ENCODE data around the gene ITGA1.

Gene ITGA1

GRCh38 chr5:52910071-52910470 lies 122.4 kb downstream of the ITGA1 start:
- H3K27me3 Mint-ChIP-seq (ENCODE audit: low read depth) = no peaks in the 10 kb centered on the region
- peaks cover 2% of the 10 kb centered on the region for H3K4me1 Mint-ChIP-seq (ENCODE audit: low read depth)
- H3K27ac Mint-ChIP-seq = no peak overlapping the region
- no peak overlapping the region for H3K4me3 Mint-ChIP-seq
- H3K36me3 Mint-ChIP-seq (ENCODE audit: low read depth) = no peaks in the 10 kb centered on the region
- no peaks in the 10 kb centered on the region for H3K9me3 Mint-ChIP-seq

GRCh38 chr5:52915176-52915875 lies 127.6 kb downstream of the ITGA1 start:
- no peak overlapping the region for H3K27ac Mint-ChIP-seq
- peak overlapping the region; percentile 27 for H3K4me3 Mint-ChIP-seq
- H3K36me3 Mint-ChIP-seq (ENCODE audit: low read depth) = peaks cover 2% of the 10 kb centered on the region
- H3K27me3 Mint-ChIP-seq (ENCODE audit: low read depth) = peaks cover 5% of the 10 kb centered on the region
- H3K4me1 Mint-ChIP-seq (ENCODE audit: low read depth) = peaks cover 8% of the 10 kb centered on the region
- H3K9me3 Mint-ChIP-seq = no peaks in the 10 kb centered on the region

GRCh38 chr5:52920929-52921328 lies 133.2 kb downstream of the ITGA1 start:
- Mint-ChIP-seq H3K4me3 (no peak overlapping the region), H3K9me3 (no peaks in the 10 kb centered on the region), H3K27me3 (ENCODE audit: low read depth) (peaks cover 6% of the 10 kb centered on the region), H3K27ac (no peak overlapping the region), H3K4me1 (ENCODE audit: low read depth) (peaks cover 4% of the 10 kb centered on the region), H3K36me3 (ENCODE audit: low read depth) (no peaks in the 10 kb centered on the region)

GRCh38 chr5:52922384-52922783 lies 134.7 kb downstream of the ITGA1 start:
- Mint-ChIP-seq H3K36me3 (ENCODE audit: low read depth) (no peaks in the 10 kb centered on the region), H3K4me1 (ENCODE audit: low read depth) (peaks cover 4% of the 10 kb centered on the region), H3K27ac (no peak overlapping the region), H3K27me3 (ENCODE audit: low read depth) (peaks cover 6% of the 10 kb centered on the region), H3K9me3 (no peaks in the 10 kb centered on the region), H3K4me3 (no peak overlapping the region)

- no peak overlapping the region for H3K4me3 Mint-ChIP-seq
Observed at GRCh38 chr5:52924456-52924855, 136.7 kb downstream of the ITGA1 start.

GRCh38 chr5:52925001-52925400 lies 137.3 kb downstream of the ITGA1 start:
- Mint-ChIP-seq H3K27me3 (ENCODE audit: low read depth) (peaks cover 6% of the 10 kb centered on the region), H3K27ac (no peak overlapping the region), H3K9me3 (no peaks in the 10 kb centered on the region), H3K4me1 (ENCODE audit: low read depth) (peaks cover 4% of the 10 kb centered on the region), H3K36me3 (ENCODE audit: low read depth) (no peaks in the 10 kb centered on the region), H3K4me3 (no peak overlapping the region)

More at GRCh38 chr5:52924456-52924855, 136.7 kb downstream of the ITGA1 start:
- Mint-ChIP-seq H3K27ac (no peak overlapping the region), H3K36me3 (ENCODE audit: low read depth) (no peaks in the 10 kb centered on the region), H3K9me3 (no peaks in the 10 kb centered on the region), H3K27me3 (ENCODE audit: low read depth) (peaks cover 6% of the 10 kb centered on the region), H3K4me1 (ENCODE audit: low read depth) (peaks cover 4% of the 10 kb centered on the region)

- H3K27me3 Mint-ChIP-seq (ENCODE audit: low read depth) = peaks cover 10% of the 10 kb centered on the region
- no peaks in the 10 kb centered on the region for H3K36me3 Mint-ChIP-seq (ENCODE audit: low read depth)
- H3K4me3 Mint-ChIP-seq = no peak overlapping the region
- H3K9me3 Mint-ChIP-seq = no peaks in the 10 kb centered on the region
- H3K4me1 Mint-ChIP-seq (ENCODE audit: low read depth) = peaks cover 4% of the 10 kb centered on the region
- no peak overlapping the region for H3K27ac Mint-ChIP-seq
Observed at GRCh38 chr5:52928689-52929088, 141.0 kb downstream of the ITGA1 start.

- Mint-ChIP-seq H3K4me1 (ENCODE audit: low read depth) (no peaks in the 10 kb centered on the region), H3K9me3 (no peaks in the 10 kb centered on the region), H3K36me3 (ENCODE audit: low read depth) (no peaks in the 10 kb centered on the region), H3K4me3 (no peak overlapping the region), H3K27me3 (ENCODE audit: low read depth) (peaks cover 20% of the 10 kb centered on the region), H3K27ac (no peak overlapping the region)
Observed at GRCh38 chr5:52938226-52938625, 150.5 kb downstream of the ITGA1 start.

- no peak overlapping the region for H3K4me3 Mint-ChIP-seq
- H3K4me1 Mint-ChIP-seq (ENCODE audit: low read depth) = peaks cover 15% of the 10 kb centered on the region
- no peaks in the 10 kb centered on the region for H3K36me3 Mint-ChIP-seq (ENCODE audit: low read depth)
- peaks cover 8% of the 10 kb centered on the region for H3K27me3 Mint-ChIP-seq (ENCODE audit: low read depth)
- H3K27ac Mint-ChIP-seq = no peak overlapping the region
- no peaks in the 10 kb centered on the region for H3K9me3 Mint-ChIP-seq
Observed at GRCh38 chr5:52943285-52943684, 155.6 kb downstream of the ITGA1 start.

- Mint-ChIP-seq H3K9me3 (no peaks in the 10 kb centered on the region), H3K36me3 (ENCODE audit: low read depth) (no peaks in the 10 kb centered on the region), H3K27me3 (ENCODE audit: low read depth) (peaks cover 8% of the 10 kb centered on the region), H3K27ac (no peak overlapping the region), H3K4me3 (no peak overlapping the region), H3K4me1 (ENCODE audit: low read depth) (peaks cover 19% of the 10 kb centered on the region)
Observed at GRCh38 chr5:52943808-52944207, 156.1 kb downstream of the ITGA1 start.

- Mint-ChIP-seq H3K27me3 (ENCODE audit: low read depth) (peaks cover 8% of the 10 kb centered on the region), H3K9me3 (no peaks in the 10 kb centered on the region), H3K36me3 (ENCODE audit: low read depth) (no peaks in the 10 kb centered on the region), H3K4me3 (peak overlapping the region; percentile 43), H3K4me1 (ENCODE audit: low read depth) (peaks cover 19% of the 10 kb centered on the region), H3K27ac (no peak overlapping the region)
Observed at GRCh38 chr5:52945040-52945439, 157.3 kb downstream of the ITGA1 start.

GRCh38 chr5:52947208-52947607 lies 159.5 kb downstream of the ITGA1 start:
- Mint-ChIP-seq H3K4me3 (no peak overlapping the region), H3K4me1 (ENCODE audit: low read depth) (peaks cover 19% of the 10 kb centered on the region), H3K36me3 (ENCODE audit: low read depth) (no peaks in the 10 kb centered on the region), H3K27ac (no peak overlapping the region), H3K9me3 (no peaks in the 10 kb centered on the region), H3K27me3 (ENCODE audit: low read depth) (no peaks in the 10 kb centered on the region)

GRCh38 chr5:52947851-52948250 lies 160.1 kb downstream of the ITGA1 start:
- peaks cover 19% of the 10 kb centered on the region for H3K4me1 Mint-ChIP-seq (ENCODE audit: low read depth)
- H3K9me3 Mint-ChIP-seq = no peaks in the 10 kb centered on the region
- H3K36me3 Mint-ChIP-seq (ENCODE audit: low read depth) = no peaks in the 10 kb centered on the region
- no peaks in the 10 kb centered on the region for H3K27me3 Mint-ChIP-seq (ENCODE audit: low read depth)
- no peak overlapping the region for H3K27ac Mint-ChIP-seq
- H3K4me3 Mint-ChIP-seq = no peak overlapping the region

GRCh38 chr5:52948418-52949076 lies 160.8 kb downstream of the ITGA1 start:
- Mint-ChIP-seq H3K27me3 (ENCODE audit: low read depth) (no peaks in the 10 kb centered on the region), H3K4me1 (ENCODE audit: low read depth) (peaks cover 19% of the 10 kb centered on the region), H3K9me3 (no peaks in the 10 kb centered on the region), H3K4me3 (no peak overlapping the region), H3K36me3 (ENCODE audit: low read depth) (no peaks in the 10 kb centered on the region), H3K27ac (no peak overlapping the region)

GRCh38 chr5:52950686-52951085 lies 163.0 kb downstream of the ITGA1 start:
- no peaks in the 10 kb centered on the region for H3K9me3 Mint-ChIP-seq
- no peaks in the 10 kb centered on the region for H3K27me3 Mint-ChIP-seq (ENCODE audit: low read depth)
- no peak overlapping the region for H3K4me3 Mint-ChIP-seq
- H3K36me3 Mint-ChIP-seq (ENCODE audit: low read depth) = no peaks in the 10 kb centered on the region
- peaks cover 11% of the 10 kb centered on the region for H3K4me1 Mint-ChIP-seq (ENCODE audit: low read depth)
- no peak overlapping the region for H3K27ac Mint-ChIP-seq

All from T-helper 1 cell treated with Interleukin-12 subunit alpha and Interleukin-12 subunit beta and Interleukin-4 antibody, amounts not matched to agents 30 μg/mL and 1 μg/mL, for 36 hours (primary cell).